Erythroblast (primary cell): ENCODE data around the gene TMOD3.

Experiments
- GATA1 ChIP-seq: IDR thresholded peaks from 2 replicates; pipeline ENCODE4 v1.6.1; 2011; ENCODE audit warnings: low read depth, mild to moderate bottlenecking, control low read depth, low read length, moderate library complexity
- POLR2A ChIP-seq: IDR thresholded peaks from 2 replicates; pipeline ENCODE4 v1.6.1; 2011; ENCODE audit warnings: mild to moderate bottlenecking, low read length

DNA sequence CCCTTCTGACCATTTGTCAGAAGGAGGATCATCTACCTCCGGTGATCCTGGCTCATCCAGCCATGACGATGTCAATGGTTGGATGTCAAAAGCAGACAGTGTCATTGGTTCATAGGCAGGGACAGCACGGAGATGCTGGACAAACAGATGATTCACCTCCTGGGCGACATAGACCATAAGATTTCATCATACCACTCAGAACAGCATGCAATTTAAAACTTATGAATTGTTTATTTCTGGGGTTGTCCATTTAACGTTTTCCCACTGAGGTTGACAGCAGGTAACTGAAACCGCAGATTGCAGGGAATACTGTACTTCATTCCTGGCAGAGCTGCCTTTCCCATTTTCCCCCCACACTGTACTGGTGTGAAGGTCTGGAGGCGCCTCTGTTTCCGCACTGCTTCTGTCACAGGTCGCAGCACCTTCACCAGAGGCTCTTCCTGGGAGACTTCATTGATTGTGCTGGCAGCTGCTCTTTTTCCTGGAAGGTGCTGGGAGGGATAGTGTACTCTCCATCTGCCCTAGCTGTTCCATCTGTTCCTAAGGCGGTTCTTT, 32.5 kb upstream of the TMOD3 start:
- TF ChIP-seq POLR2A (no peak), GATA1 (no peak)
